SU-DHL-6 (cell line): ENCODE data around the gene CYB561A3.

Source experiments
- EZH2phosphoT487 ChIP-seq: fragments of 200-600 bp; sonication (generic), shearing (Covaris generic); conservative IDR thresholded peaks from 2 replicates; pipeline ENCODE4 v1.6.1; 2018; ENCODE audit warnings: mild to moderate bottlenecking, antibody characterized with exemption, low read length, moderate library complexity, mixed read lengths
- TF ChIP-seq, protein P1 (sequence below): fragments of 200-600 bp; sonication (generic); IDR thresholded peaks from one replicate; pipeline ENCODE4 v1.5.1; 2017; ENCODE audit warnings: antibody characterized with exemption, mild to moderate bottlenecking, low read length, moderate library complexity; ENCODE audit not compliant: insufficient read depth, poor library complexity, severe bottlenecking

- TF ChIP-seq, protein P1, sequence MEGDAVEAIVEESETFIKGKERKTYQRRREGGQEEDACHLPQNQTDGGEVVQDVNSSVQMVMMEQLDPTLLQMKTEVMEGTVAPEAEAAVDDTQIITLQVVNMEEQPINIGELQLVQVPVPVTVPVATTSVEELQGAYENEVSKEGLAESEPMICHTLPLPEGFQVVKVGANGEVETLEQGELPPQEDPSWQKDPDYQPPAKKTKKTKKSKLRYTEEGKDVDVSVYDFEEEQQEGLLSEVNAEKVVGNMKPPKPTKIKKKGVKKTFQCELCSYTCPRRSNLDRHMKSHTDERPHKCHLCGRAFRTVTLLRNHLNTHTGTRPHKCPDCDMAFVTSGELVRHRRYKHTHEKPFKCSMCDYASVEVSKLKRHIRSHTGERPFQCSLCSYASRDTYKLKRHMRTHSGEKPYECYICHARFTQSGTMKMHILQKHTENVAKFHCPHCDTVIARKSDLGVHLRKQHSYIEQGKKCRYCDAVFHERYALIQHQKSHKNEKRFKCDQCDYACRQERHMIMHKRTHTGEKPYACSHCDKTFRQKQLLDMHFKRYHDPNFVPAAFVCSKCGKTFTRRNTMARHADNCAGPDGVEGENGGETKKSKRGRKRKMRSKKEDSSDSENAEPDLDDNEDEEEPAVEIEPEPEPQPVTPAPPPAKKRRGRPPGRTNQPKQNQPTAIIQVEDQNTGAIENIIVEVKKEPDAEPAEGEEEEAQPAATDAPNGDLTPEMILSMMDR, result no peak
- no peak for TF ChIP-seq EZH2phosphoT487
Measured at GRCh38 chr11:61341706-61342105, 20.0 kb downstream of the CYB561A3 start.
